ENCODE results near the gene IGF1R.

DNA sequence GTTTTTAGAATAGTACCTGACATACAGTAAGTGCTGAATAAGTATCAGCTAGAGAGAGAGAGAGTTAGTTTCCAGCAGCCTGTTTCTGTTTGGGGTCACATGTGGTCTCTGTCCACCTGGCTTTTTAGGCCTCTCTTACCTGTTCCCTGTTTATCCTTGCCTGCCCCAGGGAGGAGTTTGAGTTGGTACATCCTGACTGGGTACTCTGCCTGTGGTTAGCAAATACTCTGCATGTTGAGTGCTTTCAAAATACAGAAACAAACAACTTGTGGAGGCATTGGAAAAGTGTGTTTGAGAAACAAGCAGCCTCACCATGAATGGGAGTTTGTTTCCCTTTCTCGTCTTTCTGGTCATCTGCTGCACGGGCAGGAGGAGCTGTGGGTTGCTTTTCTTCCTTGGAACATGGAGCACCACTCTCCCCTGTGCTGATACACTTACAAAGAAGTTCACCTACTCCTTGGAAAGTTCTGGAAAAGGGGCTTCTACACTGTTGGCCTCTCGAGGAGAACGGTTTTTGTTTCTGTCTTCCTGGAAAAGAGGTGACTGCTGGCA, 193.2 kb downstream of the IGF1R start:
- no peak for TF ChIP-seq CTCF (IDR thresholded peaks at IDR 0.05)
- TF ChIP-seq POLR2A (IDR thresholded peaks at IDR 0.05) = no peak
- no peak for TF ChIP-seq EP300 (IDR thresholded peaks at IDR 0.05)
- no peak for TF ChIP-seq POLR2AphosphoS5 (IDR thresholded peaks at IDR 0.05)
